Thyroid gland (tissue), 4 donors: ENCODE data around the gene TMEM212.

Experiments
- POLR2A ChIP-seq, 2 donors: fragments of 450-650 bp; IDR thresholded peaks; one replicate each; pipeline ENCODE4 v1.6.1; 2017; ENCODE audit warnings: antibody characterized with exemption in 2 of 2, mild to moderate bottlenecking in 2 of 2, moderate library complexity in 1 of 2
- TF ChIP-seq, protein P1 (sequence below), 6 experiments: fragments of 200-600 bp in 3 of 6; fragments of 450-650 bp in 3 of 6; sonication (generic) in 3 of 6; IDR thresholded peaks; one replicate each; pipeline ENCODE4 v1.5.1; 2016 to 2019; ENCODE audit warnings: antibody characterized with exemption in 6 of 6, mild to moderate bottlenecking in 2 of 6, inconsistent platforms in 1 of 6, moderate library complexity in 1 of 6

DNA sequence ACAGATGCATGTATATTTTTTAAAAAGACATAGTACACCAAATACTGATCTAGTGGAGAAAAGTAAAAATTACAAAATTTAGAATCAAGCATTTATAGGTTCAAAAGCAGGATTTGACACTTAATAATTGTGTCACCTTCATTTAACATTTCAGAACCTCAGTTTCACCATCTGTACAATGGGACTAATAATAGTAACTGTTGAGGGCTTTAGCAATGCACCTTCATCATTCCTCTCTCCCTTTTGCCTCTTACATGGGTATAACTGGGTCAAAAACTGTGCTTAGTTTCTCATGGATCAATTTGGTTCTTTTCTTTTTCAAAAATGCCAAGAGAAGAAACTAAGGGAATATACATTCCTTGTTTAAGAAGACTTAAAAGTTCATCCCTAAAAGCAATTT is 5.5 kb upstream of the TMEM212 start:
- TF ChIP-seq, protein P1, sequence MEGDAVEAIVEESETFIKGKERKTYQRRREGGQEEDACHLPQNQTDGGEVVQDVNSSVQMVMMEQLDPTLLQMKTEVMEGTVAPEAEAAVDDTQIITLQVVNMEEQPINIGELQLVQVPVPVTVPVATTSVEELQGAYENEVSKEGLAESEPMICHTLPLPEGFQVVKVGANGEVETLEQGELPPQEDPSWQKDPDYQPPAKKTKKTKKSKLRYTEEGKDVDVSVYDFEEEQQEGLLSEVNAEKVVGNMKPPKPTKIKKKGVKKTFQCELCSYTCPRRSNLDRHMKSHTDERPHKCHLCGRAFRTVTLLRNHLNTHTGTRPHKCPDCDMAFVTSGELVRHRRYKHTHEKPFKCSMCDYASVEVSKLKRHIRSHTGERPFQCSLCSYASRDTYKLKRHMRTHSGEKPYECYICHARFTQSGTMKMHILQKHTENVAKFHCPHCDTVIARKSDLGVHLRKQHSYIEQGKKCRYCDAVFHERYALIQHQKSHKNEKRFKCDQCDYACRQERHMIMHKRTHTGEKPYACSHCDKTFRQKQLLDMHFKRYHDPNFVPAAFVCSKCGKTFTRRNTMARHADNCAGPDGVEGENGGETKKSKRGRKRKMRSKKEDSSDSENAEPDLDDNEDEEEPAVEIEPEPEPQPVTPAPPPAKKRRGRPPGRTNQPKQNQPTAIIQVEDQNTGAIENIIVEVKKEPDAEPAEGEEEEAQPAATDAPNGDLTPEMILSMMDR (IDR thresholded peaks at IDR 0.05), result no peak
- no peak for TF ChIP-seq POLR2A (IDR thresholded peaks at IDR 0.05)
